GM18907 (cell line): Measurements from ENCODE around the gene SNX22.

Source experiments
- ATAC-seq: cut with Tn5 transposase; IDR thresholded peaks from one replicate; pipeline ENCODE4 v1.9.1; 2021; ENCODE audit warnings: mild to moderate bottlenecking, moderate library complexity; ENCODE audit not compliant: unreplicated experiment

SNX22 gene

GRCh38 chr15:64193971-64194370 lies 42.4 kb downstream of the SNX22 start:
- no peak for ATAC-seq

GRCh38 chr15:64197425-64197824 lies 45.9 kb downstream of the SNX22 start:
- ATAC-seq, result no peak

GRCh38 chr15:64205202-64205601 lies 53.7 kb downstream of the SNX22 start:
- ATAC-seq, result no peak
